HL-60 (cell line): ENCODE measurements around the gene TADA2A.

Experiments used
- CTCF ChIP-seq: IDR thresholded peaks from one replicate; pipeline ENCODE4 v1.5.1; 2011; ENCODE audit warnings: low read length, control low read depth, inconsistent platforms; ENCODE audit not compliant: insufficient read depth
- GABPA ChIP-seq: IDR thresholded peaks from 2 replicates; pipeline ENCODE4 v1.6.1; 2012; ENCODE audit warnings: low read depth
- POLR2AphosphoS5 ChIP-seq: IDR thresholded peaks from 2 replicates; pipeline ENCODE4 v1.6.1; 2012; ENCODE audit warnings: low read depth
- SPI1 ChIP-seq: IDR thresholded peaks from 2 replicates; pipeline ENCODE4 v1.6.1; 2012; ENCODE audit warnings: low read depth, mild to moderate bottlenecking, borderline replicate concordance
- TF ChIP-seq, protein P1 (sequence below): IDR thresholded peaks from 2 replicates; pipeline ENCODE4 v1.6.1; 2012; ENCODE audit warnings: low read depth; ENCODE audit not compliant: insufficient replicate concordance

GRCh38 chr17:37465069-37465616 is 58.5 kb downstream of the TADA2A start:
- TF ChIP-seq CTCF (no peak), POLR2AphosphoS5 (no peak), GABPA (no peak), SPI1 (no peak)
- TF ChIP-seq, protein P1, sequence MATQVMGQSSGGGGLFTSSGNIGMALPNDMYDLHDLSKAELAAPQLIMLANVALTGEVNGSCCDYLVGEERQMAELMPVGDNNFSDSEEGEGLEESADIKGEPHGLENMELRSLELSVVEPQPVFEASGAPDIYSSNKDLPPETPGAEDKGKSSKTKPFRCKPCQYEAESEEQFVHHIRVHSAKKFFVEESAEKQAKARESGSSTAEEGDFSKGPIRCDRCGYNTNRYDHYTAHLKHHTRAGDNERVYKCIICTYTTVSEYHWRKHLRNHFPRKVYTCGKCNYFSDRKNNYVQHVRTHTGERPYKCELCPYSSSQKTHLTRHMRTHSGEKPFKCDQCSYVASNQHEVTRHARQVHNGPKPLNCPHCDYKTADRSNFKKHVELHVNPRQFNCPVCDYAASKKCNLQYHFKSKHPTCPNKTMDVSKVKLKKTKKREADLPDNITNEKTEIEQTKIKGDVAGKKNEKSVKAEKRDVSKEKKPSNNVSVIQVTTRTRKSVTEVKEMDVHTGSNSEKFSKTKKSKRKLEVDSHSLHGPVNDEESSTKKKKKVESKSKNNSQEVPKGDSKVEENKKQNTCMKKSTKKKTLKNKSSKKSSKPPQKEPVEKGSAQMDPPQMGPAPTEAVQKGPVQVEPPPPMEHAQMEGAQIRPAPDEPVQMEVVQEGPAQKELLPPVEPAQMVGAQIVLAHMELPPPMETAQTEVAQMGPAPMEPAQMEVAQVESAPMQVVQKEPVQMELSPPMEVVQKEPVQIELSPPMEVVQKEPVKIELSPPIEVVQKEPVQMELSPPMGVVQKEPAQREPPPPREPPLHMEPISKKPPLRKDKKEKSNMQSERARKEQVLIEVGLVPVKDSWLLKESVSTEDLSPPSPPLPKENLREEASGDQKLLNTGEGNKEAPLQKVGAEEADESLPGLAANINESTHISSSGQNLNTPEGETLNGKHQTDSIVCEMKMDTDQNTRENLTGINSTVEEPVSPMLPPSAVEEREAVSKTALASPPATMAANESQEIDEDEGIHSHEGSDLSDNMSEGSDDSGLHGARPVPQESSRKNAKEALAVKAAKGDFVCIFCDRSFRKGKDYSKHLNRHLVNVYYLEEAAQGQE: no peak
